Prostate gland (tissue), 2 donors: ENCODE data around the gene ACTN1.

Experiments used
- CTCF ChIP-seq, 4 experiments: fragments of 200-600 bp in 2 of 4; fragments of 450-650 bp in 2 of 4; sonication (generic) in 2 of 4; IDR thresholded peaks; 1 replicate in 3 of 4; 2 replicates in 1 of 4; pipeline ENCODE4 v1.5.1; 2016 to 2019; ENCODE audit warnings: antibody characterized with exemption in 4 of 4, mild to moderate bottlenecking in 2 of 4, moderate library complexity in 2 of 4
- POLR2A ChIP-seq: fragments of 450-650 bp; IDR thresholded peaks from one replicate; pipeline ENCODE4 v1.6.1; 2016; ENCODE audit warnings: antibody characterized with exemption, mild to moderate bottlenecking
- POLR2AphosphoS5 ChIP-seq: sonication (generic); formaldehyde crosslinking; IDR thresholded peaks from one replicate; pipeline ENCODE4 v1.6.1; 2017; ENCODE audit warnings: antibody characterized with exemption

GRCh38 chr14:68978172-68978911, 760 bp downstream of the ACTN1 start:
- TF ChIP-seq POLR2A (peak; percentile 81), CTCF (IDR thresholded peaks at IDR 0.05) (peak in 1 of 4 experiments; percentile 14), POLR2AphosphoS5 (no peak)
